NT2/D1 (cell line): ENCODE data around the gene CCDC154.
"Not testable (repeated sequence)": the region's sequence is repeated elsewhere in the genome, so short reads cannot be mapped to it uniquely, and the experiment has no call there.

Source experiments
- DNase-seq: peaks from one replicate; pipeline ENCODE4 v3.0.0-alpha.2; 2011; ENCODE audit warnings: low read depth, low spot score
- H3K27me3 ChIP-seq: 2 replicates; pipeline ENCODE4 v1.6.0; 2011; ENCODE audit warnings: mild to moderate bottlenecking; ENCODE audit not compliant: insufficient read length, insufficient read depth
- H3K36me3 ChIP-seq: 2 replicates; pipeline ENCODE4 v1.6.1; 2011; ENCODE audit warnings: mild to moderate bottlenecking, low read length, mixed read lengths; ENCODE audit not compliant: insufficient read depth, insufficient read length
- H3K4me1 ChIP-seq: 2 replicates; pipeline ENCODE4 v1.5.1; 2011; ENCODE audit not compliant: insufficient read depth, insufficient read length
- H3K4me3 ChIP-seq: 2 replicates; pipeline ENCODE4 v1.5.1; 2011; ENCODE audit warnings: low read depth; ENCODE audit not compliant: insufficient read length
- H3K9ac ChIP-seq: 2 replicates; pipeline ENCODE4 v1.6.0; 2011; ENCODE audit warnings: low read depth; ENCODE audit not compliant: insufficient read length
- H3K9me3 ChIP-seq: 2 replicates; pipeline ENCODE4 v1.5.1; 2011; ENCODE audit warnings: mild to moderate bottlenecking, low read length; ENCODE audit not compliant: insufficient read depth
- SUZ12 ChIP-seq: IDR thresholded peaks from 2 replicates; pipeline ENCODE4 v1.6.1; 2011; ENCODE audit not compliant: insufficient read length, insufficient read depth; ENCODE audit errors: extremely low read depth
- YY1 ChIP-seq: IDR thresholded peaks from 2 replicates; pipeline ENCODE4 v1.6.1; 2011; ENCODE audit not compliant: insufficient read length, insufficient read depth
- ZNF274 ChIP-seq: IDR thresholded peaks from 2 replicates; pipeline ENCODE4 v1.6.1; 2011; ENCODE audit warnings: mild to moderate bottlenecking, low read depth, low read length

The CCDC154 gene

DNA sequence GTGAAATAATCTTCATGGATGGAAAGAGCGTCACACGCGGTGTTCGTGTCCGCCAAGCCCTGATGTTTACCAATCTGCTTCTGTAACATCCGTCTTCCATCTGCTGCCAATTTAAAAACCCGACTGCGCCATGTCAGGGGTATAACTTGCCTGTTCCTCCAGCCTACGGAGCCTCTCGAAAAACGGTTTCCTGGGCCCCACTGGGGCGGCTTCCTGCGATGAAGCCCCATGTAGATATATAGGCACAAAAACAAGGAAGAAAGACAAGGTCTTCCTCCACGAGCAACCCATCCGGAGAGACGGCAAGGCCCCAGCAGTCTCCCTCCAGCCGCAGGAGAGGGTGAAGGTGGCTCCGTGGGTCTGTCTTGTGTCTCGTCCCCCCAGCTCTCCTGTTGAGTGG is 44.3 kb upstream of the CCDC154 start, which contains the start of gene PTX4:
Gene PTX4, minus strand, starts transcription at position 326 of the 400 bp plus-strand sequence. Its CDS starts 35 bp downstream, at position 291.
- Histone ChIP-seq H3K9ac (peak within 1 kb of the TSS; percentile 64), H3K4me3 (no peak within 1 kb of the TSS), H3K4me1 (peaks cover 3% of the 10 kb centered on the region), H3K27me3 (no peaks in the 10 kb centered on the region), H3K36me3 (no peaks in the 10 kb centered on the region), H3K9me3 (no peaks in the 10 kb centered on the region)
- DNase-seq = no peak
- TF ChIP-seq SUZ12 (no peak), YY1 (no peak), ZNF274 (no peak)

DNA sequence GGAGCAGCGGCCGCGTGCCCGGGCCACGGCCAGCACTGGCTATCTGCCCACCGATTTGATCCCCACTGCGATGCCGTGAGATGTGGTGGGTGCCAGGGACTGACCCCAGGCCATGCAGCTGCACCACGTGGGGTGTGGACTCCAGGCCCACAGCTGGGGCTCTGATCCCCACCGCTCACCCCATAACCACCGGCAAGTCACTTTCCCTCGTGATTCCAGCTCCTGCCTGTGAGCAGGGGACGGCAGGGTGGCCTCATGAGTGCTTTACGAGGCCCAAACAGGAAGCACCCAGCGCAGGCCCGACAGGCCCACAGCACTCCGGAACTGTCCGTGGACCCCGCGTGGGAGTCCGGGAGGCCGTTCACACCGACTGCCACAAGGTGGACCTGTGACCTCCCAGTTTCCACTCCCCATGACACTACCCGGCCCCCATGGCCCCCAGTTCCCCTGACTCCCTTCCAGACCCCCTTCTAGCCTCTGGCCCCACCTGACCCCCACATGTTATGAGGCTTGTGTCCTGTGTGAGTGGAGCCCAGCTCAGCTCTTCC is 43.8 kb upstream of the CCDC154 start:
- Histone ChIP-seq H3K27me3 (no peaks in the 10 kb centered on the region), H3K4me3 (no peak overlapping the region), H3K4me1 (peaks cover 3% of the 10 kb centered on the region), H3K9me3 (no peaks in the 10 kb centered on the region), H3K36me3 (no peaks in the 10 kb centered on the region), H3K9ac (peak overlapping the region; percentile 64)
- DNase-seq = no peak
- TF ChIP-seq SUZ12 (no peak), YY1 (no peak), ZNF274 (no peak)

DNA sequence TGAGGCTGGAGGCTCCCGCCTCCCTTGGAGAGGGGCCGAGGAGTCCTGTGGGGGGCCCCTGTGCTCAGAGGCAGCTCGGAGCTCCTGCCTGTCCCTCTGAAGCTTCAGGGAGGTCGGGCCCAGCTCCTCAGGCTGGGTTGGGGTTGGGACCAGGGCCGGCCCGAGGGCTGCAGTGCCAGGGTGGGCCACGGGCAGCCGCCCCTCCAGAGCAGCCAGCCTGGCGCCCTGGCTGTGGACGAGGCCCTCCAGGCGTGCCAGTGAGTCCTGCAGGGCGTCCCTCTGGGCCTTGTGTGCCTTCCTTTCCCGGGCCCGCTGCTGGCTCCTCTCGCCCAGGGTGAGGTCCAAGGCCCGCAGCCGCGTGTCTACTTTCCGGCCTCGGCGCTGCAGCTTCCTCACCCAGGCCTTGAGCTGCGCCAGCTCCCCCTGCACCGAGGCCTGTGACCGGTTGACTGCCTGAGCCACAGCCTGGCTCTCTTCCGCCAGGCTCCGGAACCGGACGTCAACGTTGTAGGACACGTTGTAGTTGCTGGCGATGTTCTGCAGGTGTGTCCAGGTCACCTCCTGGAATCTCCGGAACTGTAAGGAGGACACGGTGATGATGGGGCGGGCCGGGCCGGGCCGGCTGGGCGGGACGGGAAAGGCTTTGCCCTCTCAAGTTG is 43.2 kb upstream of the CCDC154 start:
- Histone ChIP-seq H3K4me3 (no peak overlapping the region), H3K27me3 (no peaks in the 10 kb centered on the region), H3K36me3 (no peaks in the 10 kb centered on the region), H3K9me3 (no peaks in the 10 kb centered on the region), H3K4me1 (peaks cover 1% of the 10 kb centered on the region), H3K9ac (no peak overlapping the region)
- DNase-seq = no peak
- TF ChIP-seq ZNF274 = no peak
- no peak for TF ChIP-seq YY1
- TF ChIP-seq SUZ12 = no peak

DNA sequence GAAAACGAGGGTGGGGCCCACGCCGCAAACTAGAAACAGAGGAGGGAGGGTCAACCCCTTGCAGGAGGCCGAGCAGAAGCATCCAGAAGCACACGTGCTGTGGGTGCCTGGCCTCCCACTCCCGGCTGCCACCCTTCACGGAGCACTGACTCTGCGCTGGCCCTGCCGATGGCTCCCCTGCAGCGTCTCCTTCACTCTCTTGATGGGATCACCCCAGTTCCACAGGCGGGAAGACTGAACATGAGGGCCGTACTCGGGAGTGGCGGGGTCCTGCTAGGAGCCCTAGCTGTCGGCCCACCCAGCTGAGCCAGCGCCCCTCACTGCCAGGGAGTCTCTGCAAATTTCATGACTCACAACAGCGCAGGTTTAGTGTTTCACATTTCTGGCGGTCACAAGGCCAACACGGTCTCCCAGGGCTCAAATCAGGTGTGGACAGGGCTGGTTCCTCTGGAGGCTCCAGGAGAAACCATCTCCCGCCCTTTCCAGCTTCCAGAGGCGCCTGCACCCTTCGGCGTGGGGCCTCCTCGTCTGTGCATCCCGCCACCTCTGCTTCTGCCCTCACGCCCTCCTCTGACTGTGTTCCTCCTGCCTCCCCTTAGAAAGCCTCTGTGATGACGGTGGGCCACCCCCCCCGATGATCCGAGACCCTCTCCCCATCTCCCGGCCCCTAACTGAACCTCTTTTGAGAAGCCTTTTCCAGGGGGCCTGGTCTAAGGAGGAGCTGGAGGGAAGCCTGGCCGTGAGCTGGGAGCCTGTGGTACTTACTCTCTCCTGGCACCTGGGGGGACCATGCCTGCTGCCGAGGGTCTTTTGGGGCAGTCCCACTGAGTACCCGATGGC is 42.4 kb upstream of the CCDC154 start:
- TF ChIP-seq YY1 = no peak
- Histone ChIP-seq H3K27me3 (peaks cover 3% of the 10 kb centered on the region), H3K4me3 (no peak overlapping the region), H3K9me3 (no peaks in the 10 kb centered on the region), H3K9ac (peak overlapping the region; percentile 21), H3K36me3 (no peaks in the 10 kb centered on the region), H3K4me1 (no peaks in the 10 kb centered on the region)
- DNase-seq = no peak

DNA sequence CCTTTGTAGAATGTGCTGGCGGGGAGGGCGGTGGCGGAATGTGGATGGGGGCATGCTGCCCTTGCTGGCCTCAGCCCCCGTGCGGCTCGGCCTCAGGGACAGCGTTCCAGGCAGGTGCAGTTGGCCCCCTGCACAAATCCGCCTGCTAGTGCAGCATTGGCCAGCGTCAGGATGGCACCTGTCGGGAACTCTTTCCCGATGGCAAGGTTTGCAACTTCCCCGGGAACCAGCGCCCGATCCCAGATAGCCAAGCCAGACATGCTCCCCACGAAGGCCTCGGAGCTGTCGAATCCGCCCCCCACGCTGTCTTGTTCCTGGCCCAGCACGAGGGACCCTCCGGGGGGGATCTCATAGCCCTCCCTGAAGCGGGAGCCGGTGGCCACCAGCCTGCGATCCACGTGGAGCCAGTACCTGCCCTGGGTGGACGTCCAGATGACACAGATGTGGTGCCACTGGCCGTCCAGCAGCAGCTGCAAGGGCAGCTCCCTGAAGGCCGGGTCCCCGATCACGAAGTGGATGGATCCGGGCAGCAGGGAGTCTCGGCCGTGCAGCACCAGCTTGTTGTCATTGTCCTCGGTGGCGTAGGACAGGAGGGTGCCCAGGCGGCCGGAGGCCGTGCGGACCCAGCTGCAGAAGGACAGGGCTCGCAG is 41.6 kb upstream of the CCDC154 start:
- no peak for DNase-seq
- H3K9ac ChIP-seq = no peak overlapping the region
- no peaks in the 10 kb centered on the region for H3K4me1 ChIP-seq
- H3K9me3 ChIP-seq = no peaks in the 10 kb centered on the region
- peaks cover 4% of the 10 kb centered on the region for H3K27me3 ChIP-seq
- H3K36me3 ChIP-seq = no peaks in the 10 kb centered on the region
- TF ChIP-seq SUZ12 (no peak), ZNF274 (no peak), YY1 (no peak)
- no peak overlapping the region for H3K4me3 ChIP-seq

DNA sequence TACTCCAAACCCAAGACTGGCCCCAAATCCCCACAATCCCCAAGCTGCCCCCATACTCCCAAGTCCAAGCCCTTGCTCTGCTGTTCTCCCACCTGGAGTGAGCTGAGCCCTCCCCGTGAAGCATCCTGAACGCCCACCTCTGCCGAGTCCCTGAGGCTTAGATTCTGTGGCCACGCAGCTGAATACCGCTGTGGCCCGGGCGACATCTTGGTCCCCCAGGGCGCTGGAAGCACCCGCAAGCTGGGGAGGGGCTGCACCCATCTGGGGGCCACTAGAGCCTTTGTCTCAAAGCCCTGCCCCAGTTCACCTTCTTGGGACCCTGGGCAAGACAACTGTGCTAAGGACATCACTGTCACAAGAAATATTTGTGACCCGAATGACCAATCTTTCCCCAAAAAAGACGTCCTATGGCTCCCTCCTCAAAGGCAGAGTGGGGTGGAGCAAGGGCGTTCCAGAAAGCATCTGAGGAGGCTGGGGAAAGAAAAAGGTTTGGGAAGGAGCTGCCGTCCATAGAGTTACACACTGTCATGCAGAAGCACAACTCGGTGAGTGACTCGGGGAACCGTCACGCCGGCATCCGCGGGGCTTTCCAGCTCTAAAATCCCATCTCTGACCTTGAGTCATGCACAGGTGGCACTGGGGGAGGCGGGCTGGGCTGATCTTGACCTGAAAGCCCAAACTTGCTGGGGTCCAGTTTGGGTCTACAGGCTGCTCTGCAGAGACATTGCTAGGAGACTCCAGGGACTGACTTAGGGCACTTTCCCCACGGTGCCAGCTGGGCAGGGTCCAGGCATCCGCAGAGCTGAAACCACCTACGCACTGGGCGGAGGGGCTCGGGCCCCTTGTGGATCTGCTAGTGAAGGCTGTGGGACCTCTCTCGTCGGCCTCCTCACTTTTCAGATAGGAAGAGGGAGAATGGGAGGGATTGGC is 37.8 kb upstream of the CCDC154 start:
- H3K9ac ChIP-seq = no peak overlapping the region
- no peaks in the 10 kb centered on the region for H3K36me3 ChIP-seq
- H3K4me3 ChIP-seq = no peak overlapping the region
- TF ChIP-seq ZNF274 = no peak
- TF ChIP-seq YY1 = no peak
- H3K9me3 ChIP-seq = no peaks in the 10 kb centered on the region
- H3K27me3 ChIP-seq = peaks cover 6% of the 10 kb centered on the region
- DNase-seq = no peak
- no peaks in the 10 kb centered on the region for H3K4me1 ChIP-seq

DNA sequence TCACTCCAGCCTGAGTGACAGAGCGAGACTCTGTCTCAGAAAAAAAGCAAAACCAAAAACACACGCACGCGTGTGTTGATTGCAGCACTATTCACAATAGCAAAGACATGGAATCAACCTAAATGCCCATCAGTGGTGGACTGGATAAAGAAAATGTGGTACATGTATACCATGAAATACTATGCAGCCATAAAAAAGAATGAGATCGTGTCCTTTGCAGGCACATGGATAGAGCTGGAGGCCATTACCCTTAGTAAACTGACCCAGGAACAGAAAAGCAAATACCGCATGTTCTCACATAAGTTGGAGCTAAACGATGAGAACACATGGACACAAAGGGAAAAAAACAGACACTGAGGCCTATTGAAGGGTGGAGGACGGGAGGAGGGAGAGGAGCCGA is 34.6 kb upstream of the CCDC154 start:
- DNase-seq, H3K36me3 ChIP-seq, H3K4me3 ChIP-seq, H3K9me3 ChIP-seq, H3K27me3 ChIP-seq, H3K9ac ChIP-seq, H3K4me1 ChIP-seq: not testable (repeated sequence)
